Hepatocyte (in vitro differentiated cells): Measurements from ENCODE around the gene DNM2.

ENCODE experiments used
- CTCF ChIP-seq: fragments of 200-600 bp; sonication (generic); IDR thresholded peaks from 2 replicates; pipeline ENCODE4 v1.5.1; 2016; ENCODE audit warnings: antibody characterized with exemption, mild to moderate bottlenecking; ENCODE audit not compliant: poor library complexity
- EZH2 ChIP-seq: fragments of 200-600 bp; sonication (generic); IDR thresholded peaks from 2 replicates; pipeline ENCODE4 v1.6.1; 2016; ENCODE audit warnings: antibody characterized with exemption, mild to moderate bottlenecking, borderline replicate concordance

GRCh38 chr19:10723591-10723990, 5.7 kb downstream of the DNM2 start:
- no peak for TF ChIP-seq CTCF
- TF ChIP-seq EZH2 = no peak
